ENCODE measurements around the gene PPP1R7. TPM values are rescaled to one million over a fixed set of nuclear protein-coding genes. Genes with fewer than 3 reads are reported as not detected.

The PPP1R7 gene
- total RNA-seq, 1 donor from 2014 or later = 49.9 TPM

DNA sequence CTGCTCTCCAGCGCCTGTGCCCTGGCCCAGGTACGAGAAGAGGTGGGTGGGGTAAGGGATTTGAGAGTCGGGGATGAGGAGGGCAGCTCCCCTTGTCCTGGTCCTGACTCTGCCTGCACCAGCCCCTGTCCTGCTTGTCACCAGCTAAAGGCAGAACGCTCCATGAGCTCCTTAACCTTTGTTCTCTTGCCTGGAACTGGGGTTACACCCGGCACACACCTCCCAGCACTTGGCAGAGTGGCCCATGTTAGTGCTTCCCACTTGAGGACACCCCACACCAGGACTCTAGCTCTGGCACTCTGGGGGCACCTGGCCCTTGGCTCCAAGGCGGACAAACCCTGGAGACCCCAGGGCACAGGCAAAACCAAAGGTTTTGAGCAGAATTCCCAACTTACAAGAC is 57.4 kb downstream of the PPP1R7 start:
- no peak overlapping the region for H3K4me3 Mint-ChIP-seq (ENCODE audit: low read depth)
- H3K9me3 Mint-ChIP-seq (ENCODE audit: low read depth) = no peaks in the 10 kb centered on the region
- peaks cover 6% of the 10 kb centered on the region for H3K27me3 Mint-ChIP-seq
- H3K27ac Mint-ChIP-seq = no peak overlapping the region
- no peaks in the 10 kb centered on the region for H3K36me3 Mint-ChIP-seq (ENCODE audit: insufficient read depth)
- DNase-seq (ENCODE audit: low spot score, unreplicated experiment) = no peak
- no peaks in the 10 kb centered on the region for H3K4me1 Mint-ChIP-seq (ENCODE audit: low read depth)
- TF ChIP-seq, protein P1, sequence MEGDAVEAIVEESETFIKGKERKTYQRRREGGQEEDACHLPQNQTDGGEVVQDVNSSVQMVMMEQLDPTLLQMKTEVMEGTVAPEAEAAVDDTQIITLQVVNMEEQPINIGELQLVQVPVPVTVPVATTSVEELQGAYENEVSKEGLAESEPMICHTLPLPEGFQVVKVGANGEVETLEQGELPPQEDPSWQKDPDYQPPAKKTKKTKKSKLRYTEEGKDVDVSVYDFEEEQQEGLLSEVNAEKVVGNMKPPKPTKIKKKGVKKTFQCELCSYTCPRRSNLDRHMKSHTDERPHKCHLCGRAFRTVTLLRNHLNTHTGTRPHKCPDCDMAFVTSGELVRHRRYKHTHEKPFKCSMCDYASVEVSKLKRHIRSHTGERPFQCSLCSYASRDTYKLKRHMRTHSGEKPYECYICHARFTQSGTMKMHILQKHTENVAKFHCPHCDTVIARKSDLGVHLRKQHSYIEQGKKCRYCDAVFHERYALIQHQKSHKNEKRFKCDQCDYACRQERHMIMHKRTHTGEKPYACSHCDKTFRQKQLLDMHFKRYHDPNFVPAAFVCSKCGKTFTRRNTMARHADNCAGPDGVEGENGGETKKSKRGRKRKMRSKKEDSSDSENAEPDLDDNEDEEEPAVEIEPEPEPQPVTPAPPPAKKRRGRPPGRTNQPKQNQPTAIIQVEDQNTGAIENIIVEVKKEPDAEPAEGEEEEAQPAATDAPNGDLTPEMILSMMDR (IDR thresholded peaks at IDR 0.05; ENCODE audit: unreplicated experiment) = no peak

DNA sequence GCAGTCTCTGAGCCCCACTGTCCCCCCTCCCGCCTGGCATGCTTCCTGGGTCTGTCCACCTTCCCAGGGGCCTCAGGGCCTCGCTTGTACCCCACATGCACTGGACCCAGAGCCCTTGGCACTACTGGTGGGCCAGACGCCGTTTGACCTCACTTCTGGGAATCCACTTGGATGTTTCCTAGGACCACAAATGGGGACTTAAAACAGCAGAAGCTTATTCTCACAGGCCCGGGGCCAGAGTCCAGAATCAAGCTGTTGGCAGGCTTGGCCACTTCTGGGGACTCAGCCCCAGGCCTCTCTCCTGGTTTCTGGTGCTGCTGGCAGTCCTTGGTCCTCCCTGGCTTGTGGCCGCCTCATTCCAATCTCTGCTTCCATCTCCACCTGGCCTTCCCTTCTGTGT is 57.8 kb downstream of the PPP1R7 start:
- no peak for DNase-seq (ENCODE audit: low spot score, unreplicated experiment)
- peaks cover 6% of the 10 kb centered on the region for H3K27me3 Mint-ChIP-seq
- H3K9me3 Mint-ChIP-seq (ENCODE audit: low read depth) = no peaks in the 10 kb centered on the region
- H3K27ac Mint-ChIP-seq = no peak overlapping the region
- no peaks in the 10 kb centered on the region for H3K4me1 Mint-ChIP-seq (ENCODE audit: low read depth)
- no peaks in the 10 kb centered on the region for H3K36me3 Mint-ChIP-seq (ENCODE audit: insufficient read depth)
- H3K4me3 Mint-ChIP-seq (ENCODE audit: low read depth) = no peak overlapping the region
- TF ChIP-seq, protein P1 (IDR thresholded peaks at IDR 0.05; ENCODE audit: unreplicated experiment) = no peak

DNA sequence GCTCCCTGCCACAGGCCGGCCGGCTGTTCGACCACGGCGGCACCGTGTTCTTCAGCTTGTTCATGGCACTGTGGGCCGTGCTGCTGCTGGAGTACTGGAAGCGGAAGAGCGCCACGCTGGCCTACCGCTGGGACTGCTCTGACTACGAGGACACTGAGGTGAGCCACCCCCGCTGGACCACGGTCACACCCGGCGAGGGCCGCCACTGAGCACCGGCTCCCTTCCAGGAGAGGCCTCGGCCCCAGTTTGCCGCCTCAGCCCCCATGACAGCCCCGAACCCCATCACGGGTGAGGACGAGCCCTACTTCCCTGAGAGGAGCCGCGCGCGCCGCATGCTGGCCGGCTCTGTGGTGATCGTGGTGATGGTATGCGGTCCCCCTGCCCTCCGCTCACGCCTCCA is 59.0 kb downstream of the PPP1R7 start:
- no peaks in the 10 kb centered on the region for H3K36me3 Mint-ChIP-seq (ENCODE audit: insufficient read depth)
- H3K27ac Mint-ChIP-seq = no peak overlapping the region
- H3K4me3 Mint-ChIP-seq (ENCODE audit: low read depth) = no peak overlapping the region
- TF ChIP-seq, protein P1 (IDR thresholded peaks at IDR 0.05; ENCODE audit: unreplicated experiment) = no peak
- H3K4me1 Mint-ChIP-seq (ENCODE audit: low read depth) = no peaks in the 10 kb centered on the region
- no peak for DNase-seq (ENCODE audit: low spot score, unreplicated experiment)
- peaks cover 13% of the 10 kb centered on the region for H3K27me3 Mint-ChIP-seq
- no peaks in the 10 kb centered on the region for H3K9me3 Mint-ChIP-seq (ENCODE audit: low read depth)

DNA sequence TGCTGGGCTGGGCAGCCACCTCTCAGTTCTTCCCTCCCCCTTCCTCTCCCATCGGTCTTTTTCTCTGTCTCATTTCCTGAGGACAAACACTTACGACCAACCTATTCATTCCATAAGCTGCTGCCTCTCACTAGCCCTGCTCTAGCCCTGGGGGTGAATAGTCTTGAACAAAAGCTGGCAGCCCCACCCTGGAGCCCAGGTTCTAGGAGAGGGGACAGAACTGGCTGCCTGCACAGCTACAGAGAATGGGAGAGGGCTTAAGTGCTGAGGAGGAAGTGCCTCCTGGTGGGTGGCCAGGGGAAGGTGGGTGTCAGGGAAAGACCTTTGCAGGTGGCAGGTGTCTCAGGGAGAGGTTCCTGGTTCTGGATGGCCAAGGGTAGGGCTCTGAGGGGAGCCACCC is 61.0 kb downstream of the PPP1R7 start:
- no peak overlapping the region for H3K4me3 Mint-ChIP-seq (ENCODE audit: low read depth)
- TF ChIP-seq, protein P1 (IDR thresholded peaks at IDR 0.05; ENCODE audit: unreplicated experiment) = no peak
- no peak for DNase-seq (ENCODE audit: low spot score, unreplicated experiment)
- no peaks in the 10 kb centered on the region for H3K4me1 Mint-ChIP-seq (ENCODE audit: low read depth)
- H3K9me3 Mint-ChIP-seq (ENCODE audit: low read depth) = no peaks in the 10 kb centered on the region
- peaks cover 25% of the 10 kb centered on the region for H3K27me3 Mint-ChIP-seq
- no peak overlapping the region for H3K27ac Mint-ChIP-seq
- no peaks in the 10 kb centered on the region for H3K36me3 Mint-ChIP-seq (ENCODE audit: insufficient read depth)

DNA sequence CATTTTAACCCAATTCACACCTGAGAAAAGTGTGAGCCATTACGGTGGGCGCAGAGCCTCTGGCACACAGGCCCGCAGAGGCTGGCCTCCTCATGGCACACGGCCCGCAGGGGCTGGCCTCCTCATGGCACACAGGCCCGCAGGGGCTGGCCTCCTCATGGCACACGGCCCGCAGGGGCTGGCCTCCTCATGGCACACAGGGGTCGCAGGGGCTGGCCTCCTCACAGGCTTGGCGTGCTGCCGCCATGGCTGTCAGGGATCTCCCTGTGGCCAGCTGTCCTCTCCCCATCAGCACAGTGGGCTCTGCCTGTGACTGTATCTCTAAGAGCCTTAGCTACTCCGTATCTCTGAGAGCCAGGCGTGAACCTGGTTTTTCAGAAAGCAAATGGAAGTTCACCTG is 62.8 kb downstream of the PPP1R7 start:
- no peaks in the 10 kb centered on the region for H3K36me3 Mint-ChIP-seq (ENCODE audit: insufficient read depth)
- H3K4me3 Mint-ChIP-seq (ENCODE audit: low read depth) = no peak overlapping the region
- no peak overlapping the region for H3K27ac Mint-ChIP-seq
- TF ChIP-seq, protein P1 (IDR thresholded peaks at IDR 0.05; ENCODE audit: unreplicated experiment) = no peak
- no peaks in the 10 kb centered on the region for H3K9me3 Mint-ChIP-seq (ENCODE audit: low read depth)
- H3K4me1 Mint-ChIP-seq (ENCODE audit: low read depth) = no peaks in the 10 kb centered on the region
- peaks cover 27% of the 10 kb centered on the region for H3K27me3 Mint-ChIP-seq
- DNase-seq (ENCODE audit: low spot score, unreplicated experiment) = no peak

Measured in progenitor cell of endocrine pancreas (in vitro differentiated cells).